Measurements from ENCODE around the gene CHST6. TPM values are rescaled to one million over a fixed set of nuclear protein-coding genes. Genes with fewer than 3 reads are reported as not detected.
"Not testable (repeated sequence)": the region's sequence is repeated elsewhere in the genome, so short reads cannot be mapped to it uniquely, and the experiment has no call there.

CHST6 gene
- total RNA-seq, 1 donor from 2014 or later, result 0.02 TPM

- CTCF ChIA-PET, result no interaction called here
- no peak overlapping the region for H3K27ac Mint-ChIP-seq
- no peaks in the 10 kb centered on the region for H3K9me3 Mint-ChIP-seq
Measured at GRCh38 chr16:75501359-75501758, 6.1 kb upstream of the CHST6 start.

GRCh38 chr16:75498605-75499322, 3.5 kb upstream of the CHST6 start:
- peaks cover 26% of the 10 kb centered on the region for H3K27me3 Mint-ChIP-seq
- H3K9me3 Mint-ChIP-seq; H3K4me3 Mint-ChIP-seq; intact Hi-C loops (cut with micrococcal nuclease); H3K36me3 Mint-ChIP-seq (ENCODE audit: low read depth); CTCF ChIA-PET; DNase-seq; H3K4me1 Mint-ChIP-seq; ATAC-seq (ENCODE audit: low read depth); H3K27ac Mint-ChIP-seq: not testable (repeated sequence)
- POLR2A ChIA-PET, result interaction anchor here (0.6 kb wide), 1 partner anchor 30 kb away, joined by 3 read pairs; no protein-coding TSS in a partner anchor

More at GRCh38 chr16:75501359-75501758, 6.1 kb upstream of the CHST6 start:
- POLR2A ChIA-PET, result no interaction called here
- Mint-ChIP-seq H3K36me3 (ENCODE audit: low read depth) (no peaks in the 10 kb centered on the region), H3K27me3 (peaks cover 19% of the 10 kb centered on the region), H3K4me1 (no peaks in the 10 kb centered on the region), H3K4me3 (no peak overlapping the region)
- ATAC-seq (ENCODE audit: low read depth), result no peak
- TF ChIP-seq CTCF (IDR thresholded peaks at IDR 0.05), result no peak
- intact Hi-C loops (cut with micrococcal nuclease), result no loop called here
- DNase-seq, result no peak

- Mint-ChIP-seq H3K4me1 (peaks cover 9% of the 10 kb centered on the region), H3K9me3 (no peaks in the 10 kb centered on the region), H3K27ac (no peak overlapping the region), H3K36me3 (ENCODE audit: low read depth) (no peaks in the 10 kb centered on the region), H3K27me3 (peaks cover 29% of the 10 kb centered on the region), H3K4me3 (no peak overlapping the region)
- ChIA-PET CTCF (interaction anchor here (1.8 kb wide), 1 partner anchor 25 kb away, joined by 5 read pairs; no protein-coding TSS in a partner anchor), POLR2A (no interaction called here)
- DNase-seq, result no peak
- ATAC-seq (ENCODE audit: low read depth), result no peak
- no peak for TF ChIP-seq CTCF (IDR thresholded peaks at IDR 0.05)
- intact Hi-C loops (cut with micrococcal nuclease), result no loop called here
Measured at GRCh38 chr16:75497558-75497957, 2.3 kb upstream of the CHST6 start.

GRCh38 chr16:75494661-75495075, 573 bp downstream of the CHST6 start:
- Mint-ChIP-seq H3K4me1 (peaks cover 11% of the 10 kb centered on the region), H3K36me3 (ENCODE audit: low read depth) (no peaks in the 10 kb centered on the region), H3K27me3 (peaks cover 24% of the 10 kb centered on the region), H3K27ac (no peak overlapping the region), H3K9me3 (no peaks in the 10 kb centered on the region), H3K4me3 (peak overlapping the region; percentile 75)
- ChIA-PET POLR2A (interaction anchor here (0.8 to 1.5 kb wide), 3 partner anchors 62 to 152 kb away, joined by 3 to 4 read pairs (median 3); partner anchors contain the start of genes KARS1, TERF2IP and TMEM231), CTCF (interaction anchor here (1.0 to 1.3 kb wide), 2 partner anchors 9 to 30 kb away, joined by 3 read pairs; partner anchors contain the start of gene TMEM170A)
- DNase-seq, result no peak
- TF ChIP-seq CTCF (IDR thresholded peaks at IDR 0.05), result no peak
- intact Hi-C loops (cut with micrococcal nuclease), result no loop called here
- ATAC-seq (ENCODE audit: low read depth), result no peak

- DNase-seq (no peak), ATAC-seq (ENCODE audit: low read depth) (no peak)
- intact Hi-C loops (cut with micrococcal nuclease), result no loop called here
- no peaks in the 10 kb centered on the region for H3K36me3 Mint-ChIP-seq (ENCODE audit: low read depth)
- peak overlapping the region; percentile 75 for H3K4me3 Mint-ChIP-seq
- ChIA-PET CTCF (interaction anchor here (1.3 kb wide), 1 partner anchor 8 kb away, joined by 3 read pairs; no protein-coding TSS in a partner anchor), POLR2A (interaction anchor here (0.8 to 1.1 kb wide), 2 partner anchors 62 to 153 kb away, joined by 3 read pairs; partner anchors contain the start of genes KARS1, TERF2IP and TMEM231)
- H3K27me3 Mint-ChIP-seq, result peaks cover 22% of the 10 kb centered on the region
- H3K4me1 Mint-ChIP-seq, result peaks cover 11% of the 10 kb centered on the region
- no peaks in the 10 kb centered on the region for H3K9me3 Mint-ChIP-seq
- no peak for TF ChIP-seq CTCF (IDR thresholded peaks at IDR 0.05)
- no peak overlapping the region for H3K27ac Mint-ChIP-seq
Measured at GRCh38 chr16:75494184-75494583, 1.1 kb downstream of the CHST6 start.
